IPS-15b (cell line): ENCODE measurements around the gene TAF4.
"Not testable (repeated sequence)": the region's sequence is repeated elsewhere in the genome, so short reads cannot be mapped to it uniquely, and the experiment has no call there.

ENCODE experiments used
- H3K27me3 ChIP-seq: one replicate; pipeline ENCODE4 v1.6.1; 2013; ENCODE audit warnings: low read length; ENCODE audit not compliant: control insufficient read depth, insufficient read depth
- H3K36me3 ChIP-seq: one replicate; pipeline ENCODE4 v1.6.1; 2013; ENCODE audit warnings: low read length; ENCODE audit not compliant: control insufficient read depth, insufficient read depth
- H3K4me1 ChIP-seq: one replicate; pipeline ENCODE4 v1.6.1; 2013; ENCODE audit warnings: mild to moderate bottlenecking, low read length; ENCODE audit not compliant: control insufficient read depth, insufficient read depth
- H3K4me3 ChIP-seq: one replicate; pipeline ENCODE4 v1.5.1; 2013; ENCODE audit warnings: low read depth, low read length
- H3K9ac ChIP-seq: one replicate; pipeline ENCODE4 v1.6.1; 2013; ENCODE audit warnings: low read depth, mild to moderate bottlenecking, low read length
- H3K9me3 ChIP-seq: one replicate; pipeline ENCODE4 v1.6.1; 2013; ENCODE audit warnings: mild to moderate bottlenecking, low read length; ENCODE audit not compliant: control insufficient read depth, insufficient read depth

TAF4 gene

DNA sequence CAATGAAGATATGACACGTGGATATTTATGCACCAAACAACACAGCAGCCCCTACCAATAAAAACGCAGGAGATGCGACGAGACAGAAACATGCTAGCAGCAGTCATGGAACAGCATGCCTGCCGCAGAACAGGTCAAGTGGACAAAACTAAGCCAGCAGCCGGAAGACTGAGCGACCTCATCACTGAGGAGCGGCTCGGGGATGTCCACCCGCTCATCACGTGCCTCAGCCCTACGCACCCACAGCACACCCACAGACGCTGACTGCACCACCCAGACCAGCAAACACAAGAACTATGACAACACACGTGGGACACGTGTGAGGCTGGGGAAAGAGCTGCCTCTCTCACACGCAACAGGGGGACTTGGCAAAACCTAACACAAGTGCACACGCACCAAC, 81.7 kb downstream of the TAF4 start:
- H3K4me1 ChIP-seq = no peaks in the 10 kb centered on the region
- no peaks in the 10 kb centered on the region for H3K9me3 ChIP-seq
- no peak overlapping the region for H3K4me3 ChIP-seq
- peaks cover 17% of the 10 kb centered on the region for H3K36me3 ChIP-seq
- no peaks in the 10 kb centered on the region for H3K27me3 ChIP-seq
- no peak overlapping the region for H3K9ac ChIP-seq

DNA sequence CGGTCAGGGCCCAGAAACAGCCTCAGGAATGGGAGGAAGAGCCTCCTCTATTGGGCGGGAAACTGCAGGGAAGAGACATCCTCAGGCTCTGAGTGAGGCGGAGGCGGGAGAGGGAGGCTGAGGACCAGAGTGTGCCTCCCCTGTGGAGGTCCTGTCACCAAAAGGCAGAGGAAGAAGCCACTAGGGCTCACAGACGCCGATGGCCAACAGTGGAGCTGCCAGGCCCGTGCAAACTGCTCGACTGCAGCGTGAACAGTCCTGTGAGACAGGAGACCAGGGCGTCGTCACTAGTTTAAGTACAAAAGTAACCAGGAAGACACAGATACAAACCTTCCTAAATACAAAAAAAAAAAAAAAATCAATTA, 82.7 kb downstream of the TAF4 start:
- H3K27me3 ChIP-seq = no peaks in the 10 kb centered on the region
- H3K4me1 ChIP-seq = no peaks in the 10 kb centered on the region
- H3K9ac ChIP-seq = no peak overlapping the region
- peaks cover 17% of the 10 kb centered on the region for H3K36me3 ChIP-seq
- no peaks in the 10 kb centered on the region for H3K9me3 ChIP-seq
- H3K4me3 ChIP-seq = no peak overlapping the region

DNA sequence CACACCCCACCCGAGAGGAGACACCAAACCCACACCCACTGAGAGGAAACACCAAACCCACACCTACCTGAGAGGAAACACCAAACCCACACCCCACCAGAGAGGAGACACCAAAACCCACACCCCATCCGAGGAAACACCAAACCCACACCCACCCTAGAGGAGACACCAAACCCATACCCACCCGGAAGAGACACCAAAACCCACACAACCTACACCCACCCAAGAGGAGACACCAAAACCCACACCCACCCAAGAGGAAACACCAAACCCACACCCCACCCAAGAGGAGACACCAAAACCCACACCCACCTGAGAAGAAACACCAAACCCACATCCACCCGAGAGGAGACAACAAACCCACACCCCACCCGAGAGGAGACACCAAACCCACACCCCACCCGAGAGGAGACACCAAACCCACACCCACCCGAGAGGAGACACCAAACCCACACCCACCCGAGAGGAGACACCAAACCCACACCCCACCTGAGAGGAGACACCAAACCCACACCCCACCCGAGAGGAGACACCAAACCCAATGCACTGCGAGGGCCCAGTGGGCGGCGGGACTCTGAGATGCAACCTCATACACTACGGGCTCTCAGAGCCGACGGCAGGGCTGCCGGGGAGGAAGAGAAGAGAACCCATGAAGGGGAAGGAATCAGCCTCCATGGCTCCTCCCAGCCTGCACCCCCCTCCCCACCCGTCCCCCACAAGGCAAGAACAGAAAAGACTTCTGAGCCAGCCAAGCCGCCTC, 83.3 kb downstream of the TAF4 start:
- no peak overlapping the region for H3K9ac ChIP-seq
- H3K36me3 ChIP-seq = peaks cover 15% of the 10 kb centered on the region

DNA sequence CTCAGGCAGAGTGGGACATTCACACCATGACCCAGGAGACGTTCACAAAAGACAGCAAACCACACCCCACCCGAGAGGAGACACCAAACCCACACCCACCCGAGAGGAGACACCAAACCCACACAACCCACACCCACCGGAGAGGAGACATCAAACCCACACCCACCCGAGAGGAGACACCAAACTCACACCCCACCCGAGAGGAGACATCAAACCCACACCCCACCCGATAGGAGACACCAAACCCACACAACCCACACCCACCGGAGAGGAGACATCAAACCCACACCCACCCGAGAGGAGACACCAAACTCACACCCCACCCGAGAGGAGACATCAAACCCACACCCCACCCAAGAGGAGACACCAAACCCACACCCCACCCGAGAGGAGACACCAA, 84.0 kb downstream of the TAF4 start:
- H3K27me3 ChIP-seq, H3K4me1 ChIP-seq, H3K9me3 ChIP-seq, H3K9ac ChIP-seq, H3K4me3 ChIP-seq: not testable (repeated sequence)
- peaks cover 15% of the 10 kb centered on the region for H3K36me3 ChIP-seq

More for the DNA sequence above, 83.3 kb downstream of the TAF4 start:
- Histone ChIP-seq H3K4me1 (no peaks in the 10 kb centered on the region), H3K27me3 (no peaks in the 10 kb centered on the region), H3K4me3 (no peak overlapping the region), H3K9me3 (no peaks in the 10 kb centered on the region)

DNA sequence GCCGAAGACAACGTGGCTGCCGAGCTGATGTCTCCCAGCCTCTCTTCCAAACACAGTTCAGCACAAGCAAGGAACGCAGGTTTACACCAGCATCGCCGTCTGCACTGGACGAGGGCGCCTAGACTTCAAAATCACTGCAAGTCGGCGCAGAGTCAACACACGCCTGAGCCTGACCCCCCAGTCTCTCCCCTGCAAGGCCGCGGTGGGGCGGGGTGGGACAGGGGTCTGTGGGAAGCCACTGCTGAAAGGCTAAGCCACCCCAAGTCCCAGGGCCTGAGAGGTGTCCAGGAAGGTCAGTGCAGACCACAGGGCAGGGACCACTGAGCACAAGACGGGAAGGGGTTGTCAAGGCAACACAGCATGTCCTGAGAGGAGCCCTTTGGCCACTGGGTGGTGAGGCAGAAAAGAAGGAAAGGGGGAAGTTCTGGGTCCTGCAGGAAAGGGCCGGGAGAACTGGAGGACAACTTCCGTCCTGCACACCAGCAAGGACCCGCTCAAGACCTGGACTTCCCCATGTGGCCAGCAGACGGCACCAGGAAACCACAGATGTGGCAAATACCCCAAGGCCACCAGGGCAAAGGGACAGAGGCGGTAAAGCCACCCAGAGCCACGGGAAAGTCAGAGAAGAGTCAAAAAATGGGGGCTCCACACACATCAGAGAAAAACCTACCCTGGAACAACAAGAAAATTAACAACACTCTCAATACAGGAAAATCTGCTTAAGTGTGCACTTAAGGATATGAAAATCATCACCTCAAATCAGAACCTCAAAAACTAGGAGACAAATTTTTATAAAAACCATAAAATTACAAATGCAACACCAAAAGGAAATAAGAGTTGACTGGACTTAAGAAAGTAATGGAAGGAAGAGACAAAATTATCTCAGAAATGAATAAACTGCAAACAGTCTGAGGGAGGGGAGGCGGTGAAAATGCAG, 84.8 kb downstream of the TAF4 start:
- H3K4me1 ChIP-seq = no peaks in the 10 kb centered on the region
- no peak overlapping the region for H3K4me3 ChIP-seq
- no peaks in the 10 kb centered on the region for H3K9me3 ChIP-seq
- H3K27me3 ChIP-seq = no peaks in the 10 kb centered on the region
- H3K36me3 ChIP-seq = peaks cover 23% of the 10 kb centered on the region
- H3K9ac ChIP-seq = no peak overlapping the region

DNA sequence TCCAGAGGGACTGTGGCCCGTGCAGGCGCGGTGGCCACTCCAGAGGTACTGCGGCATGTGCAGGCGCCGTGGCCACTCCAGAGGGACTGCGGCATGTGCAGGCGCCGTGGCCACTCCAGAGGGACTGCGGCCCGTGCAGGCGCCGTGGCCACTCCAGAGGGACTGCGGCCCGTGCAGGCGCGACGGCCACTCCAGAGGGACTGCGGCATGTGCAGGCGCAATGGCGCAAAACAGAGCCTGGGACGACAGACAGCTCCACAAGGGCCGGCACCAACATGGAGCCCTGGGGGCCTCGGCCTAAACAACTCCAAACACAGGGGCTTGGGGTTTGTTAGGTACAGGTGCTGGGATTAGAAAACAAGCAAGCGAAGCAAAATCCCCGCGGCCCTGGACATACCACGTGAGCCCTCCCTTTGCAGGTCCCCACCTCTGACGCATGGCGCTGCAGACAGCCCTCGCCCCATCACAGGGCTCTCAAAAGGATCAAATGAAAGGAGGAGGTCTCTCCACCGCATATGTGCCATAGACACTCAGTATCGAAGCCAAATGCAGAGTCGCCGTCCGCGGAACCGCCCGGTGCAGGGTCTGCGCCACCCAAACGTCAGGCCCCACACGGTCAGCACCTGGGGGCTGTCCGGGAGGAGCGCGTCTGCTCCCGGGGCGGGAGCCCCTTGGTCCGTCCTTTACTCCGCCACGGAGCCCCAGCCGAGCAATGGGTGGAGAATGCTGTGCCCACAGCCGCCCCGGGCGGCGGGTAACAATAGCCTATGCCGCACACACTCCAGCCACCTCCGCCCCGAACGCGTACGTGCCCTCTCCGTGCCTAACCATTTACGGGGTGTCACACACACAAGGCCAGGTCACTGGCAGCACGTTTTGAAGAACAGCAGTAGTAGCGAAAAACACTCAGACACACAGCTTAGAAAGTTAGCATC, 85.7 kb downstream of the TAF4 start:
- Histone ChIP-seq H3K9ac (no peak overlapping the region), H3K4me1 (no peaks in the 10 kb centered on the region), H3K36me3 (peaks cover 20% of the 10 kb centered on the region), H3K4me3 (no peak overlapping the region), H3K9me3 (no peaks in the 10 kb centered on the region), H3K27me3 (no peaks in the 10 kb centered on the region)

DNA sequence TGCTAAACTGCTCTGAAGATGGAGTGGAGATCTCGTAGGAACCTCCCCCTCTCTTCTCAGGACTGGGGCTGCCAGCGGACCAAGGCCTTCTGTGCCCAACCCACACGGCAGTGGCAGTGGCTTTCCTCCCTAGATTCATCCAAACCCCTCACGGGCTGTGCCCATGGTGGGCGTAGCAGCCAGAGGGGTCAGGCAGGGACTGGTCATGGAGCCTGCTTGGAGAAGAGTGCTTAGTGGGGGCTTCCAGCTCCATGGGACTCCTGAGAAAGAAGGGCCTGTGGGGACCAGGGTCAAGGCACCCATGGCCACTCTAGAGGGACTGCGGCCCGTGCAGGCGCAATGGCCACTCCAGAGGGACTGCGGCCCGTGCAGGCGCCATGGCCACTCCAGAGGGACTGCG, 86.6 kb downstream of the TAF4 start:
- H3K9me3 ChIP-seq = no peaks in the 10 kb centered on the region
- H3K4me1 ChIP-seq = no peaks in the 10 kb centered on the region
- H3K27me3 ChIP-seq = no peaks in the 10 kb centered on the region
- no peak overlapping the region for H3K9ac ChIP-seq
- peaks cover 16% of the 10 kb centered on the region for H3K36me3 ChIP-seq
- H3K4me3 ChIP-seq = no peak overlapping the region

DNA sequence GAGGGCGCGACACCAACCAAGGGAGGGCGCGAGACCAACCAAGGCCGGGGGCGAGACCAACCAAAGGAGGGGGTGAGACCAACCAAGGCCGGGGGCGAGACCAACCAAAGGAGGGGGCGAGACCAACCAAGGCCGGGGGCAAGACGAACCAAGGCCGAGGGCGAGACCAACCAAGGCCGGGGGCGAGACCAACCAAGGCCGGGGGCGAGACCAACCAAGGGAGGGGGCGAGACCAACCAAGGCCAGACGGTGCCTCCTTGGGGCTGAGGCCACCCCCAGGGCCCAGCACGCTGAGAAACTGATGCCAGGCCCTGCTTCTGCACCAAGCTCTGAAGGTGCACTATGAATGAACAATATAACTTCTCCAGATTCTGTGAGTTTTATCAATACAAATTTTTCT, 87.2 kb downstream of the TAF4 start:
- Histone ChIP-seq H3K9ac (no peak overlapping the region), H3K36me3 (peaks cover 19% of the 10 kb centered on the region)

DNA sequence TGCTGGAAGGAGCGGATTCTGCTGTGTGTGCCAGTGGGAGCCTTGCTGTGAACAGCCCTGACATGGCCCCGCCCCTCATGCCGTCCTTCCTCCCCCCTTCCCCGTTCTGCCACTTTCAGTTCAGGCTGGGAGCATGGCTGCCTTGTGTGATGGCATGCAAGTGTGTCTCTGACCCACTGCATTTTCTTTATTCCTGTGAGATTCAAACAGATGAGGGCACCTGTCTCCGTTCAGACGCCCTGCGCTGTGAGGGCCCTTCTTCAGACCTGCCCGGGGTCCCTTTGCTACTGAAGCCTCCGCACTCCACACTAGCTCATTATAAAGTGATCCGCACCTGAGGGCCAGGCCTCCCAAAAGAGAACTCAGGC, 88.3 kb downstream of the TAF4 start:
- Histone ChIP-seq H3K4me1 (no peaks in the 10 kb centered on the region), H3K27me3 (no peaks in the 10 kb centered on the region), H3K9ac (no peak overlapping the region), H3K4me3 (no peak overlapping the region), H3K9me3 (no peaks in the 10 kb centered on the region), H3K36me3 (peaks cover 27% of the 10 kb centered on the region)

More for the DNA sequence above, 87.2 kb downstream of the TAF4 start:
- Histone ChIP-seq H3K9me3 (no peaks in the 10 kb centered on the region), H3K4me3 (no peak overlapping the region), H3K4me1 (no peaks in the 10 kb centered on the region), H3K27me3 (no peaks in the 10 kb centered on the region)

DNA sequence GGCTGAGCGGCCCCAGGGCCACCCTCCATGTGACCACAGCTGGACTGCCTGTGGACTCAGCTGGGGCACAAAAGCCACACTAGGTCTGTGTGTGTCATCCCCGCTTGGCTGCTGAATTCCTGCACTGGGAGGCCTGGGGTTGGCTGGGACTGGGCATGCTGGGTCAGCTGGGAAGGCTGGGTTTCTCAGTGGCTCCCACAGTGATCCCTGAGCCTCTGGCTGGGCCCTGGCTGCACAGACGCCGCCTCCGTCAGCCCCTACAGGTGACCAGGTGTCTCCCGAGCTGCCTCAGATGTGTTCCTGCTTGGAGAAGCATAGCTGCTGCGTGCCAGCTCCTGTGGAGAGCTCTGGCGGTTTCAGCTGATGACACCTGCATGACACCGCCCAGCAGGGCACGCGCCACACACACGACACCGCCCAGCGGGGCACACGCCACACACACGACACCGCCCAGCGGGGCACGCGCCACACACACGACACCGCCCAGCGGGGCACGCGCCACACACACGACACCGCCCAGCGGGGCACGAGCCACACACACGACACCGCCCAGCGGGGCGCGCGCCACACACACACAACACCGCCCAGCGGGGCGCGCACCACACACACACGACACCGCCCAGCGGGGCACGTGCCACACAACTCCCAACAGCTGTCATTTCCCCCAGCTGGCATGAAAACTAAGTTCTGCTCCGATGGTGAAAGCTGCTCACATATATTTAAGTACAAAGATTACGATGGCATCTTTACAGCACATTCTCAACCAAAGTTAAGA, 88.8 kb downstream of the TAF4 start:
- Histone ChIP-seq H3K27me3 (no peaks in the 10 kb centered on the region), H3K36me3 (peaks cover 29% of the 10 kb centered on the region), H3K4me3 (no peak overlapping the region), H3K9ac (no peak overlapping the region), H3K4me1 (no peaks in the 10 kb centered on the region), H3K9me3 (no peaks in the 10 kb centered on the region)

DNA sequence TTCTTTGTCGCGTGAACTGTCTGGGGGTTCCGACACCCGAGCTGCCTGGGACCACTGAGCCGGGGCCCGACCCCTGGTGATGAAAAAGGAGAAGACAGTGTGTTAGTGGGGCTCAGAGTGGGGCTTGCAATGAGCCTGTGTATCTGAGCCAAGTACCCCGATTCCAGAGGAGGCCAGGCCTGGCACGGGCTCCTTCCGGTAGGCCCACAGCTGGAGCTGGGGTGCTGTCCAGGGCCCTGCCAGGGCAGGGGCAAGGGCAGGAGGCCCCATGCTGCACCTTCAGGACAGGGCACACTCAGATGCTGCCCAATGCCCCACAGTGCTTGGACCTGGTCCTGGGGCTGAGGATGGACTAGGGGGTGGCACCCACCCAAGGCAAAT, 89.4 kb downstream of the TAF4 start:
- H3K27me3 ChIP-seq = no peaks in the 10 kb centered on the region
- H3K4me1 ChIP-seq = no peaks in the 10 kb centered on the region
- no peak overlapping the region for H3K9ac ChIP-seq
- H3K36me3 ChIP-seq = peaks cover 29% of the 10 kb centered on the region
- no peaks in the 10 kb centered on the region for H3K9me3 ChIP-seq
- H3K4me3 ChIP-seq = no peak overlapping the region
